CD4-positive, alpha-beta T cell treated with Interferon gamma for 1 hour (primary cell): ENCODE data around the gene ADORA1.
A peak's percentile ranks its signal among the peaks of the same experiment; 100 is the strongest.

Source experiments
- DNase-seq: peaks from one replicate; pipeline ENCODE4 v3.0.0-alpha.2; 2020

The ADORA1 gene

DNA sequence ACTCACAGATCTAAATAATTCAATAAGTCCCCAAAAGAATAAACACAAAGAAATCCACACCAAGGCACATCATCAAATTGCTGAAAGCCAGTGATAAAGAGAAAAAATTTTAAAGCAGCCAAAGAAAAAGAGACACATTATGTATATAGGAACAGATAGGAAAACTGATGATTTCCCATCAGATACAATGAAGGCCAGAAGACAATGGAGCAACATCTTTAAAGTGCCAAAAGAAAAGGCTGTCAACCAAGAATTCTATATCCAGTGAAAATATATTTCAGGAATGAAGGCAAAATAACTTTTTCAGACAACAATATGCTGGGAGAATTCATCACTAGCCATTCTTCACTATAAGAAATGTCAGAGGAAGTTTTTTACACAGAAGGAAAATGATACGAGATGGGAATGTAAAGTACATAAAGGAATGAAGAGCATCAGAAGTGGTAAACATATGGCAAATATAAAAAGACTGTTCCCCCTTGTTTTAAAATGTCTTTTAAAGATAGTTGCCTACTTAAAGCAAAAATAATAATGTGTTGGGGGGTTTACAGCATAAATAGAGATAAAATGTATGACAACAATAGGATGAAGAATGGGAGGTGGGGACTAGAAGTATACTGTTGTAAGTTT is 32.4 kb upstream of the ADORA1 start:
- DNase-seq: no peak

- DNase-seq: no peak
These were observed 31.0 kb upstream of the ADORA1 start for GRCh38 chr1:203096566-203096965.

- no peak for DNase-seq
These were observed 30.5 kb upstream of the ADORA1 start for GRCh38 chr1:203097001-203097400.

DNA sequence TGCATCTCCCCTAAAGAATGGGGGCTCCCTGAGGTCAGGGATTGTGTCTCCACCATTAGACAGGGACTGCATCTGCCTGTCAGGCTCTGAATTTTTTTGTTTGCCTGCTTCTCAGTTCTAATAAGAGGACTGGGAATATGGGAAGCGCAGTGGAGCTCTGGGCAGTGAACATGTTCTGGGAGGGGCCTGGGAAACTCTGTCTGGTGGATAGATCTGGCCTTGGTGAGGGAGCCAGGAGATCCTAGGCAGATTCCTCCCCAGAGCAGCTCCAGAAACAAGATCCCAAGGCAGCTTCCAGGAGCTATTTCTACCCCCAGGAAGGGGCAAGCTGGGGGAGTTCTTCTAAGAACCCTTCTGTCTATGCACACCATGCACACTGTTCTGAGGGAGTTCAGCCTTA is 29.1 kb upstream of the ADORA1 start:
- DNase-seq: no peak

DNA sequence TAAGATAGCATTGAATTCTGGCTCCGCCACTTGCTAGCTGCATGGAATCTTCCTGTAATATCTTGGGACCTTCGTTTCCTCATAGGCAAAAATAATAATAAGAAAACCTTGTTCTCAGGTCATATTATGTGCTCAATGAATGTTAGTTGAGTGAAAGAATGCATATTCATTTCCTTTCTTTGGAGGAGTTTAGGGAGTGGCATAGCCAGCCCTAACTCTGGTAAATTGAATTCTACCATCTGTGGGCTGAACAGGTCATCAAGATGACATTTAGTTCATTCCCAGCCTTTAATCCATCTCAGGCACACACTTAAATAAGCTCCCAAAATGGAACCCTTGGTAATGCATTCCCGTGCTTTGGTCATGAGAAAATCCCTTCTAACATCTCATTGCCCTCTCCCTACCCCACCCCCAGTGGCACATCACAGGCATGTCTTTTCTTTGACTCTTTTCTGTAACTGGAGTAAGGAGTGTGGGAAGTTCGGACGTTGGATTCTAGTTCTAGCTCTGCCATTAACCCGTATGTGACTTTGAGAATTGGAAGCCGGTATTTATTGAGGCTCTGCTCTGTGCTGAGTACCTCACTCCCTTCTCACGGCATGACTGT is 28.5 kb upstream of the ADORA1 start:
- no peak for DNase-seq

- DNase-seq: no peak
These were observed 27.6 kb upstream of the ADORA1 start for GRCh38 chr1:203099805-203100515.

DNA sequence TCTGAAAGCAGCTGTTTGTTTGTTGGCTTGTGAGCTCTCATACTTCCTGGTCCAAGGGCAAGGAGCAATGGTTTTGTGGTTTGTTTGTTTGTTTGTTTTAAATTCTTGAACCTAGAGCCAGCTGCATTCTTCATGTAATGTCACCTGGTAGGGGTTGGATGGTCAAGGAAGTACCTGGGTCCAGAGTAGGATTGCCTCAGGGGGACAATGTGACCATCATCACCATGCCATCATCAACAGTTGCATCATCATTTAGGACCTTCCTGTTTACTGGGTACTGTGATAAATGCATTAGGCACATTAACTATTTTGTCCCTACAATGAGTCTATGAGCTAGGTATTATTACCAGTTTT is 27.0 kb upstream of the ADORA1 start:
- no peak for DNase-seq

DNA sequence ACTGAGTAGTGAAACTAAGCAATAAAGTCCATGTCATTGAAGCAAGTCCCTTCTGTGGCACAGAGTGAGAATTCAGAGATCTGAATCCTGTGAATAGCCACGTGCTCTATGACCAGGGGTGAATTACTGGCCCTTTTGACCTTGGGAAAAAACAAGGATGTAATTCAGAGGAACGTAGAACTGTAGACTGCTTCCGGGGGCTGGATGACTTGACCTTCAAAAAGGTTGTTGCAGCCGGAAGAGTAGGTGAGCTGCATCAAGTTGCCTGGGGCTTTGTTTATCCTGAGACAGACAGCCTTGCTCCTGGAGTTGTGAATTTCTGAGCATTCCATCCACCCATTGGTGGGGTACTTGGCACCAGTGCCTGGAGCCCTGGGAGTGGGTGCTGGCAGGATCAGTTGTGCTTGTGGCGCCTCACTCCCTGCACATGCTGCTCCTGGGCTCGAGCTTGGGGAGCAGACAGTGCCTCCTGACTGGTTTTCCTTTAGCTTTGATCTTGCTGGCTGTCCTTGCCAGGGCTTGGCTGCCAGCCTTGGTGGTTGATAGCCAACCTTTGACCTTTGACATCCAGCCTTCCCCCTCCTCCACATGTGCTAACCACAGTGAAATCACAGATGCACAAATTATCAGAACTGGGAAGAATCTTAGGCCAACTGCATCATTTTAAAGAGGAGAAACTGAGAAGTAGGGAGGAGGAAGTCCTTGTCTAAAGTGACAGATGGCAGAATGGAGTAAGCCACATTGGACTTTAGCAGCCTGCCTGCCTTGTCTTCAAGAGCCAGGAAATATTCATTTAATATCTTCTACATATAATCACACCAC is 25.5 kb upstream of the ADORA1 start:
- DNase-seq: no peak

DNA sequence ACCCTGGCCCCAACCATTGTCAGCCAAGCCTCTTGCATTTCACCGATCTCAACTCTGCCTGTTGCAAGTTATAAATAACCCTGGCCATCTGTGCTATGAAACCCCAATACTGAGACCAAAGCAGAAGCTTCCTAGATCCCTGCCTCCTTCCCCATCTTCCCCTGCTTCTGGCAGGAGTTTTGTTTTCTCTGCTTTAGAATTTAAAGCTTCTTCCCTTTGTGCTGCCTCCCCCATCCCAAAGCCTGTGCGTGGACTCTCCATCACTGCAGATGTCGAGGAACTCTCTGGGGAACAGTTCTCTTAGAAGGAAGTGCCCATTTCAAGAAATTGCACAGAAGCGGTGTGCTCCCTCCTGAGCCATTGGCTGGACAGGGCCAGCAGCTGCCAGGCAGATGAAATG is 24.3 kb upstream of the ADORA1 start:
- DNase-seq: no peak

DNA sequence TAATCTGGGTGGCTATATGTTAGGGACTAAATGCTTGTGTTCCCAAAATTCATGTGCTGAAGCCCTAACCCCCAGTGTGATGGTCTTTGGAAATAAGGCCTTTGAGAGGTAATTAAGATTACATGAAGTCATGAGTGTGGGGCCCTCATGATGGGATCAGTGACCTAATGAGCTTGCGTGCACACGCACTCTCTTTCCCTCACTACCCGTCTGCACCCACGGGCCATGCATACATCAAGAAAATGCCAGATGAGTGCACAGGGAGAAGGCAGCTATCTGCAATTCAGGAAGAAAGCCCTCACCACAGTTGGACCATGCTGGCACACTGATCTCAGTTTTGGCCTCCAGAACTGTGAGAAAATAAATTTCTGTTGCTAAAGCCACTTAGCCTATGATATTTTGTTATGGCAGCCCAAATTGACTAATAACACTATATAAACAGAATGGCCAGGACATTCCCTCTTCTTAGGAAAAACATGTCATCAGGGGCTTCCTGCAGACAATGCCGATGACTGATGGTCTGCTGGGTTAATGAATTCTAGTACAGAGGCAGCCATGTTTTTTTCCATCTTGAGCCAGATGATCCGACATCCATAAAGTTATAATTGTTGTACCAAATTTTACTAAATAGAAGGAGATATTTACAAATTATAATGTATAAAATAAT is 23.6 kb upstream of the ADORA1 start:
- DNase-seq: no peak

GRCh38 chr1:203104789-203105390 is 22.6 kb upstream of the ADORA1 start:
- DNase-seq: no peak

- DNase-seq: no peak
These were observed 15.1 kb upstream of the ADORA1 start for GRCh38 chr1:203112475-203112874.

DNA sequence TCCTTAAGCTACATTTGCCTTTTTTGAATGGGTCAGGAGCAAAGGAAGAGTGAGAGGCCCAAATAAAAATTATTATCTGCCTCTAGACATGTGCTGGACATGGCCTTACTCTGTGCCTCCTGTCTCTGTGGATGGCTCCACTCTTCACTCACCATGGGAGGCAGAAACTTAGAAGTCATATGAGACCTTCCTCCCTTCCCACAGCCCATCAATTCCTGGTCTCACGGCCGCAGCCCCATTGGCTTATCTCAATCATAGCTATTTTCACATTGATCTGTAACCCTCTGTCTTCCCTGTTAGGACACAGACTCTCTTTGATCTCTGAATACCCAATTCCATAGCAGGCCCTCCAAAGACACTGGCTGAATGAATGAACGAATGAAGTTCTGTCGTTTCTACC is 14.2 kb upstream of the ADORA1 start:
- DNase-seq: no peak

GRCh38 chr1:203114202-203114601 is 13.3 kb upstream of the ADORA1 start:
- no peak for DNase-seq

DNA sequence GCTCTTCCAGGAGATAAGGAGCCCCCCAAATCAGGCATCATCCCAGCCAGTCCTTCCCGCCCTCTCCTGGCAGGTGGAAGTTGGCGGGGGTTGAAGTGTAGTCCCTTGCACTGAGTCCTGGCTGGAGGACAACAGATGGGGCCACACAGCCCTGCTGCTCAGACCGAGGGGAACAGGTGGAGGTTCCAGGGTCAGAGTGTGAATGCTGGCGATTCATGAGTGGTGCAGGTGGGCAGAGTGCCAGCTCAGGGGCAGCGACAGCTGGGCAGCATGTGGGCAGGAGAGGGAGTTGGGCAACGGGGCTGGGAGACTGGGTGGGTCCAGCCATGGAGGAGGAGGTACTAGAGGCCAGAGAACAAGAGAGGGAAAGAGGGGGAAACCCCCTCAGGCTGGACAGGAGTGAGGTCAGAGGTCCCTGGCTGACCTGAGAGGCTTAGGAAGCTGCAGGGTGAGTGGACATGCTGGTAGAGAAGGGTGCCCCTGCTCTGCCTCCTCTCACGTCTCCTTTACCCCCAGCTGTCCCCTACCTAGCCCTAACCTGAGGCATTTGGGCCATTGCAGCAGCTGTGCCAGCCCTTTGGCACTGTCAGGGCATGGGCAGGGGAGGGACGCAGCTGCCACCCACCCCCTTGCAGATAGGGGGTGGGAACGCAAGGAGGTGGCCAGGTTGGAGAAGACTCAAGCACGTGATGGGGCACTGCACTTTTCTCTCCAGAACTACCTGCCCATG is 11.3 kb upstream of the ADORA1 start:
- no peak for DNase-seq

DNA sequence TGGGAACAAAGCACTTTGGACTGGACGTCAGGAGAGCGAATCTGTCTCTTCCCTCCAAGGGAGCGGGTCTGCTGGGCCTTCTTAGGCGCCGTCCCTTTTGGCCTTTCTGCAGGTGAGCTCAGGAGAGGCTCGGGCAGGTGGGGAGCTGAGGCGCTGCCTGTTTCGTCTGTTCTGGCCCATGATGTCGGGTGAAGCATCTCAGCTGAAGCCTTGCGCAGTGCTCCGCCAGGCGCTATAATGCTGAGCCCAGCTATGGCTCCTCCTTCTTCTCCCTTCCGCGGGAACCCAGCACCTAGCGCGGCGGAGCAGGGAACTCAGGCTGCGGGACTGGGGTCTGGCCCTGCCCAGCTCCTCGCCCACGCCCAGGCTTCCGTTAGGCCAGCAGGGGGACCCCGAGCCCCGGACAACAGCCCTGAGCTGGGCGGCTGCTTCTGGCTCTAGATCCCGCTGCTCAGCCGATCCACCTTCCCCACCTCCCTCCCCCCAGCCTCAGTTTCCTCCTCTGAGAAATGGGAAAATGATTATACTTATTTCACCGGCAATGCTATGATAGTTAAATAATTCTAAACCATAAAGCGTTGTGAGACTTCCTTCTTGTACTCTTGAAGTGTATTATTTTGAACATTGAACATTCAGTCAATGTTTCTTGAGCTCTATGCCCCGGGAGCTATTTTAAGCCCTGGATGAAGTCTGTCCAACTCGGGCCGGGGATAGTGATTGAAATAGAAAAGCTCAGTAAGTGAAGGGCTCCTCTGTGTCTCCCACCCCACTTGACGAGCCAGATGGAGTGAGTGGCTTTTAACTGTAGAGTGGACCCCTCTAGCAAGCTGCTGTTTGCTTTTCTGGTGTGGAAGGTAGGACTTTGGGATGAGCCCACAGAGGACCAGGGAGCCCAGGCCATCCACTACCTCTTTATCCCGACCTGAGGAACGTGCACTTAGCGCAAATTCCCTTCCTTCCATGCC is 9.6 kb upstream of the ADORA1 start:
- DNase-seq: peak; percentile 12

DNA sequence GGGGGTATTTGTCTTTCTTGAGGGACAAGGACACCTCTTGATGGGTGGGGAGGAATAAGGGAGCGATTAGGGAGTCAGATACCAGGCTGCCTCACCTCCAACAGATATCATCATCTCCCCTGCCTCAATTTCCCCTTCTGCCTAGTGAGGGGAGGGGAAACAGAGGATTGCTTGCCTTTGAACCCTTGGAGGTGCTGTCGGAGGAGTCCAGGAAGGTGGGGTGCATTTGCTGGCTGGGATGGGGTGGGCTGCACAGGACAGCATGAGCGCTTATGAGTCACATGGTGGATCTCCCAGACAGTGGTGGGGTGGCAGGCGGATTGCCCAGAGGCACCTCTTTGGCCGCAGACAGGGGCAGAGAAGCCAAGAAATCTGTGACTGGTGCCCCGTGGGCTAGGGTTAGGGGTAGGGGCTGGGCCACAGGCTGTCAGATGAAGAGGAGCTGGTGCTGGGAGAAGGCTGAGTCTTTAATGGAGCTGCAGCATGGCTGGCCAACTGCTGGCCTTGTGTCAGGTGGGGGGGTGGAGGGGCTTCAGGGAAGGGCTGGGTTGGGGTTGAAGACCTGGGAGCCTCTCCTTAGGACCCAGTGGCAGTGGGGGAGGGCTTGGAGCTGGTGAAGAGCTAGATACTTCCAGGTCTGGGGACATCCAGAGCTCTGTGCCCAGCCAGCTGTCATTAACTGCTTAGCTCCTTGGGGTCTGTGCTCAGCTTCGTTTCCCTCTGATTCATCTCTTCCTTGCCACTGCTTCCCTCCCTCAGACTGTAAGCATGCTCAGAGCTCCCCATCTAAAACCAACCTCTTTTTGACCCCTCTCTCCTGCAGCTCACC is 7.0 kb upstream of the ADORA1 start:
- no peak for DNase-seq

DNA sequence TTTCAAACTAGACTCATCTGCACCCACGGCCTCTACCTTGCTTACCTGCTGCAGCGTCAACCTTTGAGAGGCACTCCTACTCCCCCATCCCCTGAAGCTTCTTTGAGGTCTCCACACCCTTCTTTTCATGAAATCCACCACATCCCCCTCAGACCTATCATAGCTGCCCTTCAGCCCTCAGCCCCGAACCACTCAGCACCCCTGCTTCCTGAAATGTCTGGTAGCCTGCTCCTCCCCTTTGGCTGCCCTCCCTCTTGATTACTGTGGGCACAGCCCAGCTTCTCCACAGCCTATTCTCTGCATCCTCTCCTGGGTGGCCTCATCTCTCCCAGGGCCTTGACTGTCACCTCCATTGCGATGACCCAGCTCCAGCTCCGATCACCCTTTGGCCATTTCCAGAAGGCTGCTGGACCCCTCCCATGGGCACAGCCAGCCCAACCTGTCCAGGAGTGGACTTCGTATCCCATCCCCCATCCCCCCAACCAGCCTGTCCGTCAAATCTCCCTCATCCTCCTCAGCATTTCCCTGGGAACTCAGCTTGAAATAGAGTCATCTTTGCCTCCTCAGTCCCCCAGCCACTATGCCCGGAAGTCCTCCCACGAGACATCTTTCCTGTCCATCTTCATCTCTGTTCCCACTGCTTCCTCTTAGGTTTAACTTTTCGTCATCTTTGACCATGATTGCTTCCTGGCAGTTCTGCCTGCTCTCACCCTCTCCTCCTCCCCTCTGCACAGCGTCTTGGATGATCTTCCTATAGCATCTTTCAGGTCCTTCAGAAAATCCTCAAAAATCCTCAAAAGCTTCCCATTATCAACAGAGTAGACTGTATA is 6.1 kb upstream of the ADORA1 start:
- DNase-seq: no peak

- DNase-seq: no peak
These were observed 5.4 kb upstream of the ADORA1 start for GRCh38 chr1:203122159-203122558.
